Fibroblast of lung (primary cell): Measurements from ENCODE around the gene MSTN.

Source experiments
- EZH2 ChIP-seq: IDR thresholded peaks from 2 replicates; pipeline ENCODE4 v1.5.1; 2012; ENCODE audit warnings: low read length, control low read depth, mild to moderate bottlenecking; ENCODE audit errors: missing control alignments
- TF ChIP-seq, protein P1 (sequence below), 2 donors: IDR thresholded peaks in 1 of 2; conservative IDR thresholded peaks in 1 of 2; 1 replicate in 1 of 2; 2 replicates in 1 of 2; pipeline ENCODE4 v1.5.1; 2011 to 2012; ENCODE audit warnings: low read length in 2 of 2, control low read depth in 1 of 2, inconsistent platforms in 1 of 2, low read depth in 1 of 2, mild to moderate bottlenecking in 1 of 2

DNA sequence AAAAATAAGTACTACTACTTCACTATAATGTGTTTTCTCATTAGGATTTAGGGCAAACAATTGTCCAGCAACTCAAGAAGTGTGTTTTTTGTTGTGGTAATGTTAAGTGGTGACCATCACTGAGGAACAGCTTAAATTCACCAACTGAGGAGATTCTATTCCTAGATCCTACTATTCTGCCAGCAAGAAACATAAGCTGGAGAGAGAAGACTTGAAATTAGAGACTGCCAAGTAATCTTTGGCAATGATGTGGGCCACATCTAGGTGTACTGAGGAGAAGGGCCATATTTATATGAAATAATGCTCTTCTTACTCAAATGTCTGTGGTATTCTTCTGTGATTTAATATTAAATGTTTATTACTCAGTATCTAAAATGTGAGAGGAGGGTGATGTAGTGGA is 44.3 kb upstream of the MSTN start:
- TF ChIP-seq, protein P1, sequence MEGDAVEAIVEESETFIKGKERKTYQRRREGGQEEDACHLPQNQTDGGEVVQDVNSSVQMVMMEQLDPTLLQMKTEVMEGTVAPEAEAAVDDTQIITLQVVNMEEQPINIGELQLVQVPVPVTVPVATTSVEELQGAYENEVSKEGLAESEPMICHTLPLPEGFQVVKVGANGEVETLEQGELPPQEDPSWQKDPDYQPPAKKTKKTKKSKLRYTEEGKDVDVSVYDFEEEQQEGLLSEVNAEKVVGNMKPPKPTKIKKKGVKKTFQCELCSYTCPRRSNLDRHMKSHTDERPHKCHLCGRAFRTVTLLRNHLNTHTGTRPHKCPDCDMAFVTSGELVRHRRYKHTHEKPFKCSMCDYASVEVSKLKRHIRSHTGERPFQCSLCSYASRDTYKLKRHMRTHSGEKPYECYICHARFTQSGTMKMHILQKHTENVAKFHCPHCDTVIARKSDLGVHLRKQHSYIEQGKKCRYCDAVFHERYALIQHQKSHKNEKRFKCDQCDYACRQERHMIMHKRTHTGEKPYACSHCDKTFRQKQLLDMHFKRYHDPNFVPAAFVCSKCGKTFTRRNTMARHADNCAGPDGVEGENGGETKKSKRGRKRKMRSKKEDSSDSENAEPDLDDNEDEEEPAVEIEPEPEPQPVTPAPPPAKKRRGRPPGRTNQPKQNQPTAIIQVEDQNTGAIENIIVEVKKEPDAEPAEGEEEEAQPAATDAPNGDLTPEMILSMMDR (conservative IDR thresholded peaks at IDR 0.05 in 1 of 2, IDR thresholded peaks at IDR 0.05 in 1 of 2; ENCODE audit: low read depth in 1 of 2, low read length in 2 of 2) = no peak
- TF ChIP-seq EZH2 = no peak
